ENCODE measurements around the gene BNC2. TPM values are rescaled to one million over a fixed set of nuclear protein-coding genes. Genes with fewer than 3 reads are reported as not detected.

BNC2 gene
- total RNA-seq, 4 donors from 2014 or later, result 90.2 to 130 (median 100.0) TPM

DNA sequence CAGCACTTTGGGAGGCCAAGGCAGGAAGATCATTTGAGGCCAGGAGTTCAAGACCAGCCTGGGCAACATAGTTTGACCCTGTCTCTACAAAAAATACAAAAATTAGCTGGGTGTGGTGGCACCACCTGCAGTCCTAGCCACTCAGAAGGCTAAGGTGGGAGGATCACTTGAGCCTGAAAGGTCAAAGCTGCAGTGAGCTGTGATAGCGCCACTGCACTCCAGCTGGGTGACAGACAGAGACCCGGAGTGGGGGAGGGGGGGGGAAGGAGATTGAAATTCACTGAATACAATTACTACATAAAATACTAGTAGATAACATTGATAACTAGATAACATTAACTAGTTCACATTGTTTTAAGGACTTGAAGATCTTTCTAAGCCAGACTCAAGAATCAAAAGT lies 345.6 kb downstream of the BNC2 start:
- WGBS, 2 donors (ENCODE audit: low coverage in 1 of 2), result 80 to 82% methylated on average over 1 to 2 of the region's 2 CpGs
- no peaks in the 10 kb centered on the region for H3K27me3 ChIP-seq
- no peak for TF ChIP-seq EP300 (IDR thresholded peaks at IDR 0.05)
- TF ChIP-seq POLR2A (IDR thresholded peaks at IDR 0.05), result no peak
- TF ChIP-seq, protein P1, sequence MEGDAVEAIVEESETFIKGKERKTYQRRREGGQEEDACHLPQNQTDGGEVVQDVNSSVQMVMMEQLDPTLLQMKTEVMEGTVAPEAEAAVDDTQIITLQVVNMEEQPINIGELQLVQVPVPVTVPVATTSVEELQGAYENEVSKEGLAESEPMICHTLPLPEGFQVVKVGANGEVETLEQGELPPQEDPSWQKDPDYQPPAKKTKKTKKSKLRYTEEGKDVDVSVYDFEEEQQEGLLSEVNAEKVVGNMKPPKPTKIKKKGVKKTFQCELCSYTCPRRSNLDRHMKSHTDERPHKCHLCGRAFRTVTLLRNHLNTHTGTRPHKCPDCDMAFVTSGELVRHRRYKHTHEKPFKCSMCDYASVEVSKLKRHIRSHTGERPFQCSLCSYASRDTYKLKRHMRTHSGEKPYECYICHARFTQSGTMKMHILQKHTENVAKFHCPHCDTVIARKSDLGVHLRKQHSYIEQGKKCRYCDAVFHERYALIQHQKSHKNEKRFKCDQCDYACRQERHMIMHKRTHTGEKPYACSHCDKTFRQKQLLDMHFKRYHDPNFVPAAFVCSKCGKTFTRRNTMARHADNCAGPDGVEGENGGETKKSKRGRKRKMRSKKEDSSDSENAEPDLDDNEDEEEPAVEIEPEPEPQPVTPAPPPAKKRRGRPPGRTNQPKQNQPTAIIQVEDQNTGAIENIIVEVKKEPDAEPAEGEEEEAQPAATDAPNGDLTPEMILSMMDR (IDR thresholded peaks at IDR 0.05), result no peak
- TF ChIP-seq POLR2AphosphoS5 (IDR thresholded peaks at IDR 0.05), result no peak
- no peaks in the 10 kb centered on the region for H3K36me3 ChIP-seq
- no peak overlapping the region for H3K4me3 ChIP-seq
- peak overlapping the region in 1 of 4 donors; percentile 81 for H3K27ac ChIP-seq
- no peak for ATAC-seq
- H3K4me1 ChIP-seq, result peaks cover 17 to 45% (median 20%) of the 10 kb centered on the region in 3 donors
- H3K9me3 ChIP-seq, result no peaks in the 10 kb centered on the region

DNA sequence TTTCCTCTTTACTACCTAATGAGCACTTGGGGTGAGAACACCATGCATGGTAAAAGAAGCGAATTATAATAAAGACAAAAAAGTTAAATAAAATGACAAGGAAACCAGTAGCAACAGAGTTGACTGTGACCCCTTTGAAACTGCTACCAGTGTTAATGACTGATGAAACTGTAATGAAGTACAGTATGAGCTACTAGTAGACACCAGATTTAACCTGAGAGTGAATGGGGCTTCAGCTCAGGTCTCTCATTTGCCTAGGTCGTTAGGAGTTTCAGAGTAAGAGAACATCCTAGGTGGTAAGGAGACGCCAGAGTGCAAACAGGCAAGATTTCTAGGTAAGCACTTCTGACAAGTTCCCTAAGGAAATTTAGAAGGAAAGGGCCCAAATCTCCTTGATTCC lies 346.4 kb downstream of the BNC2 start:
- Histone ChIP-seq H3K9me3 (no peaks in the 10 kb centered on the region), H3K4me3 (no peak overlapping the region), H3K27me3 (no peaks in the 10 kb centered on the region), H3K36me3 (no peaks in the 10 kb centered on the region), H3K27ac (peak overlapping the region in 1 of 4 donors; percentile 81), H3K4me1 (peaks cover 17 to 53% (median 20%) of the 10 kb centered on the region in 3 donors)
- TF ChIP-seq, protein P1 (IDR thresholded peaks at IDR 0.05), result no peak
- TF ChIP-seq POLR2AphosphoS5 (IDR thresholded peaks at IDR 0.05) (no peak), EP300 (IDR thresholded peaks at IDR 0.05) (no peak), POLR2A (IDR thresholded peaks at IDR 0.05) (no peak)
- 83 to 87% methylated on average over 3 of the region's 3 CpGs for WGBS, 2 donors (ENCODE audit: low coverage in 1 of 2)
- no peak for ATAC-seq

DNA sequence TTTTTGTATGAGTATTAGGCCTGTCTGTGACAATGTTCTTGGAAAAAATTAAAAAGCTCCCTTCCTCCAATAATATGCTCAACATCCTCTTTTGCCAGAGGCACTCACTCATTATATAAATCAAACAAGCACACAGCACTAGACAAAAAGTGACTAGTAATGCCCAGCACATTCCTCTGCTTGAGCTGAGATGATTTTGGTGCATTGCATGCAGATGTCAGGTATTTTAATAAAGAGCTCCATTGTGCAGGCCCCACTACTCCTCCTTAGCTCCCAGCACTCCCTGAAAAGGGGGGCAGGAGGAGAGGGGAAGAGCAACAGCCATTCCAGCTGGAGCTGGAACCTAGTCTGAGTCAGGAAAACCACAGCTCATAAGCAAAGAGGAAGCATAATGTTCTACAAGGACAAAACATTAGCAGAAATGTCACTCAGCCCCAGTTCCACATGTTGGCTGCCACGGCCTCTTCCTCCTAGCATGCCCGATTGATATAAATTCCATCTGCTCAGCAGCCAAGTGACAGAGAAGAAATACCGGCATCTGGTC lies 348.5 kb downstream of the BNC2 start:
- peak overlapping the region; percentile 73 to 84 (median 78) for H3K27ac ChIP-seq
- no peaks in the 10 kb centered on the region for H3K36me3 ChIP-seq
- WGBS, 2 donors (ENCODE audit: low coverage in 1 of 2), result 0 to 13% methylated on average over 1 to 2 of the region's 3 CpGs
- peaks cover 22 to 74% (median 24%) of the 10 kb centered on the region in 3 donors for H3K4me1 ChIP-seq
- H3K4me3 ChIP-seq, result no peak overlapping the region
- no peaks in the 10 kb centered on the region for H3K9me3 ChIP-seq
- no peaks in the 10 kb centered on the region for H3K27me3 ChIP-seq
- peak; percentile 82 for ATAC-seq
- TF ChIP-seq POLR2AphosphoS5 (IDR thresholded peaks at IDR 0.05) (peak; percentile 65), POLR2A (IDR thresholded peaks at IDR 0.05) (no peak)

DNA sequence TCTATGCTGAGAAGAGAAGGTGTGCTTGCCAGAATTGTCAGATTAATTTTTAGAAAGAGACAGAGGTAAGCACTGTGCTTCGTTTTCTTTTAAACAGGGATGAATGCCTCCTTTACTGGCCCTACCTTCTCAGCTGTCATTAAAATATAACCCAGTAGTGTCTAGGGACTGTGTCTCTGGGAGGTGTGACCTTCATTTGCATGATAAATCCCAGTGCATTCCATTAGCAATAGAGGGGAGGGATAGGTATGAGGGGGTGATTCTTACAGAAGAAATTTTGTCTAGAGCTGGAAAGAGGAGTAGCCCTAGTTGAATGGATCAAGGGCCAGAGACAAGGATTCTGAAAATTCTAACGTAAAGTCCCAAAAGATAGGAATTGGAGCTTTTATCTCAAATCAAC lies 351.5 kb downstream of the BNC2 start:
- H3K27me3 ChIP-seq, result no peaks in the 10 kb centered on the region
- no peak overlapping the region for H3K4me3 ChIP-seq
- TF ChIP-seq POLR2AphosphoS5 (IDR thresholded peaks at IDR 0.05) (no peak), EP300 (IDR thresholded peaks at IDR 0.05) (no peak), POLR2A (IDR thresholded peaks at IDR 0.05) (no peak)
- TF ChIP-seq, protein P1 (IDR thresholded peaks at IDR 0.05), result no peak
- H3K27ac ChIP-seq, result peak overlapping the region in 3 of 4 donors; percentile 22 to 79 (median 75)
- peaks cover 29 to 93% (median 31%) of the 10 kb centered on the region in 3 donors for H3K4me1 ChIP-seq
- 70 to 75% methylated on average over 2 of the region's 2 CpGs for WGBS, 2 donors (ENCODE audit: low coverage in 1 of 2)
- no peaks in the 10 kb centered on the region for H3K36me3 ChIP-seq
- H3K9me3 ChIP-seq, result no peaks in the 10 kb centered on the region
- no peak for ATAC-seq

DNA sequence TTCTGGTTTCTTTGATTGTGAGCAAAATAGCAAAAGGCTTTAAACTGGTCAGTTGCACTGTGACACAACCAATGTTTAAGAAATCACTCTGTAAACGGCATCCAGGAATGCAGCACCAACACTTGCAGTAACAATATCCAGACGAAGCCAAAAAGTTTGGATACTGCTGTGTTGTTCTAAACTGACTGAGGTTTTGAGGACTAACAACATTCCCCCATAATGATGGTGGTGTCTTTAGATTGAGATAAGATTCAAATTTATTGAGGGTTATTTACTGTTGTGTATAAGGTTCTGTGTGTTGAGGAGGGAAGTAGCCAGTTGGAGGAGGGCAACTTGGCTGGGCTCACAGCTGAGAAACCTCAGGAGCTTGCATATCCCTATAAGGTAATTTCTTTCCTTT lies 353.6 kb downstream of the BNC2 start:
- H3K4me1 ChIP-seq, result peaks cover 17 to 82% (median 24%) of the 10 kb centered on the region in 3 donors
- ATAC-seq, result peak; percentile 31
- peak overlapping the region; percentile 51 to 79 (median 62) for H3K27ac ChIP-seq
- H3K4me3 ChIP-seq, result no peak overlapping the region
- no peaks in the 10 kb centered on the region for H3K9me3 ChIP-seq
- TF ChIP-seq, protein P1 (IDR thresholded peaks at IDR 0.05), result no peak
- no peak for TF ChIP-seq POLR2AphosphoS5 (IDR thresholded peaks at IDR 0.05)
- TF ChIP-seq POLR2A (IDR thresholded peaks at IDR 0.05), result no peak
- TF ChIP-seq EP300 (IDR thresholded peaks at IDR 0.05), result no peak
- no peaks in the 10 kb centered on the region for H3K27me3 ChIP-seq
- WGBS, 2 donors (ENCODE audit: low coverage in 1 of 2), result 10 to 36% methylated on average over 2 of the region's 2 CpGs
- H3K36me3 ChIP-seq, result no peaks in the 10 kb centered on the region
